HEK293T (cell line): ENCODE data around the gene SLC35B1.

ENCODE experiments used
- CTCF ChIA-PET: fragments of 350-600 bp; formaldehyde crosslinking; extraction: SDS; loops from one replicate; lab custom pipeline; 2021; ENCODE audit warnings: antibody characterized with exemption, inconsistent platforms; lab: Yijun Ruan, JAX
- POLR2A ChIA-PET: fragments of 350-600 bp; formaldehyde crosslinking; extraction: SDS; loops from one replicate; lab custom pipeline; 2020; ENCODE audit warnings: antibody characterized with exemption, inconsistent platforms; lab: Yijun Ruan, JAX
- DNase-seq: peaks from one replicate; pipeline ENCODE4 v3.0.0; 2012; ENCODE audit warnings: mixed read lengths; ENCODE audit errors: extremely low spot score
- ARNT ChIP-seq: fragments of 450-650 bp; IDR thresholded peaks from 2 replicates; pipeline ENCODE4 v1.6.1; 2017; ENCODE audit warnings: mild to moderate bottlenecking
- BHLHE40 ChIP-seq: fragments of 450-650 bp; IDR thresholded peaks from 2 replicates; pipeline ENCODE4 v1.6.1; 2016; ENCODE audit warnings: mild to moderate bottlenecking, moderate library complexity, borderline replicate concordance
- CTBP1 ChIP-seq: fragments of 450-650 bp; IDR thresholded peaks from 2 replicates; pipeline ENCODE4 v1.6.1; 2016; ENCODE audit warnings: borderline replicate concordance
- ELF4 ChIP-seq: fragments of 450-650 bp; IDR thresholded peaks from 2 replicates; pipeline ENCODE4 v1.6.1; 2017; ENCODE audit warnings: antibody characterized with exemption
- FOXA1 ChIP-seq: fragments of 450-650 bp; IDR thresholded peaks from 2 replicates; pipeline ENCODE4 v1.6.1; 2016; ENCODE audit warnings: mild to moderate bottlenecking
- FOXK2 ChIP-seq: fragments of 450-650 bp; IDR thresholded peaks from 2 replicates; pipeline ENCODE4 v1.6.1; 2016; ENCODE audit warnings: mild to moderate bottlenecking
- FOXM1 ChIP-seq: fragments of 450-650 bp; IDR thresholded peaks from 2 replicates; pipeline ENCODE4 v1.6.1; 2017; ENCODE audit warnings: mild to moderate bottlenecking, borderline replicate concordance
- HDGF ChIP-seq: fragments of 450-650 bp; IDR thresholded peaks from 2 replicates; pipeline ENCODE4 v1.6.1; 2017; ENCODE audit warnings: antibody characterized with exemption, borderline replicate concordance
- L3MBTL2 ChIP-seq: fragments of 450-650 bp; conservative IDR thresholded peaks from 2 replicates; pipeline ENCODE4 v1.6.1; 2016; ENCODE audit warnings: mild to moderate bottlenecking
- LEF1 ChIP-seq: fragments of 450-650 bp; IDR thresholded peaks from 2 replicates; pipeline ENCODE4 v1.6.1; 2017; ENCODE audit warnings: mild to moderate bottlenecking, borderline replicate concordance
- NFRKB ChIP-seq: fragments of 450-650 bp; IDR thresholded peaks from 2 replicates; pipeline ENCODE4 v1.6.1; 2016; ENCODE audit warnings: mild to moderate bottlenecking, moderate library complexity
- PKNOX1 ChIP-seq: fragments of 450-650 bp; IDR thresholded peaks from 2 replicates; pipeline ENCODE4 v1.6.1; 2016
- SP1 ChIP-seq: fragments of 450-650 bp; IDR thresholded peaks from 2 replicates; pipeline ENCODE4 v1.6.1; 2017
- SUZ12 ChIP-seq: fragments of 450-650 bp; IDR thresholded peaks from 2 replicates; pipeline ENCODE4 v1.6.1; 2016; ENCODE audit warnings: mild to moderate bottlenecking
- TARDBP ChIP-seq: fragments of 450-650 bp; IDR thresholded peaks from 2 replicates; pipeline ENCODE4 v1.6.1; 2016
- ZNF384 ChIP-seq: fragments of 450-650 bp; IDR thresholded peaks from 2 replicates; pipeline ENCODE4 v1.6.1; 2016

SLC35B1 gene

DNA sequence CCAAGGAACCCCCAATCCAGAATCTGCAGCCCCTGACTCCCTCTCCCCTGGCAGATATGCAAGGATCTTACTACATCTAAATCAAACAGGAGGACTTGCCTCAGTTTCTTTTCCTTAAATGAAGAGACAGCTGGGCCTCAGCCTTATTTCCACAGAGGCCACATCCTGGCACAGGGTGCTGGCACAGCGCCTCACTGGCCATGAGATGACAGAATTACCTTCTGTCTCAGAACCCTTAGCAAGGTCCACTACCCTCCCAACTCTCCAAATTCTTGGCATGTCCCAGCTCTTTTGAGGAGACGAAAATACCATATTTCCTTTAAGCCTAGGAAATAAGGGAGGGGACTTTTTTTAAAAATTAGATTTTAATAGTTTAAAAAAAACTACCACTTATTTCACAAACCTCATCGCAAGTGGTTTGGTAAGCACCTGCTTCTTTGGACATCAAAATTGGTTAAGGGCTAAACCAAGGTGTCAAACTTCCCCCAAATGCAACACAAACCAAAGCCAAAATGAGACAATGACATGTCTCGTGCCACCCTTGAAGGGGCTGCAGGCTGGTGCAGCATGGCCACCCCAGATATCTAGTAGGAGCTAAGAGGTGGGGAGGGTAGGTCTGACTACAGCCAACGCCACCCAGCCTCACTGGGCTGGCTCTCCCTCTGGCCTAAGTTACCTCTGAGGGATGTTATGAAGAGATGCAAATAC is 30.8 kb upstream of the SLC35B1 start:
- no peak for DNase-seq
- POLR2A ChIA-PET: interaction anchor here (1.6 kb wide), 1 partner anchor 26 kb away, joined by 6 read pairs; the partner anchor contains the start of gene FAM117A
- TF ChIP-seq BHLHE40 (no peak), FOXA1 (no peak), LEF1 (no peak), FOXK2 (no peak), FOXM1 (no peak), SUZ12 (no peak)
- CTCF ChIA-PET: interaction anchor here (0.6 kb wide), 1 partner anchor 163 kb away, joined by 3 read pairs; the partner anchor contains the start of gene NXPH3

DNA sequence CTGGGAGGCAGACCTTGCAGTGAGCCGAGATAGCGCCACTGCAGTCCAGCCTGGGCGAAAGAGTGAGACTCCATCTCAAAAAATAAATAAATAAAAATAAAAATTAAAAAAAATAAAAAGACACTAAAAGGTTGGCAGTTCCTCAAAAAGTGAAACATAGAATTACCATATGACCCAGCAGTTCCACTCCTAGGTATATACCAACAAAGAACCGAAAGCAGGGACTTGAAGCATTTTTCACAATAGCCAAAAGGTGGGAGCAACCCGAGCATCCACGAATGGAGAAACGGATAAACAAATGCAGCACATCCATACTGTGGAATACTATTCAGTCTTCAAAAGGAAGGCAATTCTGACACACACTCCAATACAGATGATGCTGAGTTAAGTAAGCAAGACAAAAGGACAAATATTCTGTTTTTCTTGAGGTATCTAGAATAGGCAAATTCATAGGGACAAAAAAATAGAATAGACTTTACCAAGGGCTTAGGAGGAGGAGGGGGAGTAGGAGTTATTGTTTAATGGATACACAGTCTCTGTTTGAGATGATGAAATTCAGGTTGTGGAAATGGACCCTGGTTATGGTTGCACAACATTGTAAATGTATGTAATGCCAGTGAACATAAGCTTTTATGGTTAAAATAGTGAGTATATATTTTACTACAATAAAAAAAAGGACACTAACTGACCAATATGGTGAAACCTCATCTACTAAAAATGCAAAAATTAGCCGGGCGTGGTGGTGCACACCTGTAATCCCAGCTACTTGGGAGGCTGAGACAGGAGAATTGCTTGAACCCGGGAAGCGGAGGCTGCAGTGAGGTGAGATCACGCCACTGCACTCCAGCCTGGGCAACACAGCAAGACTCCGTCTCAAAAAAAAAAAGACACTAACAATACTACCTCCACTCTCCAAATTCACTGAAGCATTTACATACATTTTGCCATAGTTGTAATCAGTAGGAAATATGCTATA is 27.0 kb upstream of the SLC35B1 start:
- CTCF ChIA-PET: no interaction called here
- POLR2A ChIA-PET: no interaction called here
- no peak for DNase-seq
- no peak for TF ChIP-seq ARNT
- no peak for TF ChIP-seq L3MBTL2
- TF ChIP-seq TARDBP: no peak
- TF ChIP-seq FOXA1: no peak
- TF ChIP-seq FOXM1: no peak
- no peak for TF ChIP-seq HDGF
- no peak for TF ChIP-seq PKNOX1
- TF ChIP-seq ELF4: no peak
- TF ChIP-seq BHLHE40: no peak
- TF ChIP-seq SP1: no peak
- no peak for TF ChIP-seq CTBP1

GRCh38 chr17:49731435-49731831 is 23.7 kb upstream of the SLC35B1 start:
- ChIA-PET CTCF (interaction anchor here (0.6 kb wide), 1 partner anchor 57 kb away, joined by 3 read pairs; no protein-coding TSS in a partner anchor), POLR2A (no interaction called here)
- DNase-seq: no peak
- TF ChIP-seq HDGF: no peak
- no peak for TF ChIP-seq FOXM1
- no peak for TF ChIP-seq TARDBP
- TF ChIP-seq L3MBTL2: no peak
- no peak for TF ChIP-seq SP1
- TF ChIP-seq LEF1: no peak
- TF ChIP-seq FOXA1: no peak
- TF ChIP-seq ELF4: no peak
- TF ChIP-seq ZNF384: no peak
- no peak for TF ChIP-seq NFRKB
- TF ChIP-seq BHLHE40: no peak
- TF ChIP-seq SUZ12: no peak
- no peak for TF ChIP-seq PKNOX1
- TF ChIP-seq CTBP1: no peak
- TF ChIP-seq FOXK2: no peak
- no peak for TF ChIP-seq ARNT

DNA sequence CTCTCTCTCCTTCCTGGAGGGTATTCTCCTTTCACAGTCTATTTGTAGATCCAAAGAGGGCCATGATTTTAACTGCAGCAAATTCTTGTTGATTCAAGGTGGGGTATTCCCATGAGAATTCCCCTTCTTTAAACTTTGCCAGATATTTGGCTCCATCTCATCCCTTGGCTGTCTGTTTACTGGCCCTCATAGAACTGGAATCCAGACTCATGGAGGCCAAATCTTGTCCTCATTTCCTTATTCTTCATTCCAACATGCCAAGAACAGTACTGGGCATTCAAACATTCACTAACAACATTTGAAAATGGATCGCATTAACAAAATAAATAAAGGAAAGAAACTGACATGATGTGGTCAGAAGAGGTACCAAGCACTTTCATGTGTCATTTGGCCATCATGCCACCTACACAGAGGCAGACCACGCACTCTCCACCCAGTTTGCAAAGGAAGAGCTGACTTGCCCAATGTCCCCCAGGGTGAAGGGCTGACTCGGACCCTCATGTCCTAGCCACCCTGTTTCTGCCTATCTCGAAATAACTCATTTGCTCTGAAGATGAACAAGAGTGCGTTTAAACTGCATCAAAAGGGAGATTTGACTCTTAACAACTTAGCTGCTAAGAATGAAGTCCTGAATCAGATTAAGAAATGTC is 23.1 kb upstream of the SLC35B1 start:
- TF ChIP-seq TARDBP (no peak), FOXM1 (no peak), NFRKB (no peak), ZNF384 (no peak), SUZ12 (no peak), LEF1 (no peak), ARNT (no peak), FOXK2 (no peak), PKNOX1 (no peak), L3MBTL2 (no peak), FOXA1 (no peak), CTBP1 (no peak), HDGF (no peak), SP1 (no peak)
- no peak for DNase-seq
- ChIA-PET POLR2A (no interaction called here), CTCF (no interaction called here)

DNA sequence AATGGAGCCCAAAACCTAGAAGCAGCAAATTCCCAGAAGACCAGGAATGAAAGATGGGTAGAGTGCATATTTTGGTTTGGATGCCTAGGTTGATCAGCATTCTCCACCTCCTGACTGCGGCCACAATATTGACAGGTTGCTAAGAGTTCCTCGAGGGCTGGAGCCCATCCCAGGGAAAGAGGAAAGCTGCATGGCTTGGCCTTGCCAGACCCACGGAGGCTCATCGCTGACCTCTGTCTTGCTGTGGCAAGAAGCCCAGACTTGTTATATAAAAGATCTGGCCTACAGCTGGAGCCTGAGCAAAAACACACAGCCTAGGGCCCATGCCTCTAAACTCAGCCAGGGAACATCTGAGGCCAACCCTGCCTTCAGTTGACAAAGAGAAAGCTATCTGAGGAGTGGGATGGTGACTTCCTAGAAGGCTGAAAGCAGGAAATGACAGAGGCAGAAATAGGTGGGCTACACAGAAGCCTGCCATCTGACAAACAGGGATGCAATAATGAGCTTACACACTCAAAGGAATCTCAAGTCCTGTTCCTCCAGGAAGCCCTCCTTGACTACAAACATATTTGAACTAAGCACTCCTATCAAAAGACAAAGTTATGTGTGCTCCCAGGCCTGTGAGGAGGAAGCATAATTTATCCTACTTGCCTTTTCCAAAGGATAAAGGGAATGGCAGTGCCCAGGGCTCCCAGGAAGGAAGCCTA is 22.5 kb upstream of the SLC35B1 start:
- ChIA-PET POLR2A (interaction anchor here (0.9 kb wide), 1 partner anchor 58 kb away, joined by 3 read pairs; the partner anchor contains the start of gene KAT7), CTCF (no interaction called here)
- DNase-seq: no peak
- no peak for TF ChIP-seq TARDBP
- TF ChIP-seq ARNT: no peak
- no peak for TF ChIP-seq SP1
- TF ChIP-seq L3MBTL2: no peak
- no peak for TF ChIP-seq PKNOX1
- no peak for TF ChIP-seq HDGF
- TF ChIP-seq NFRKB: no peak
- no peak for TF ChIP-seq CTBP1
- no peak for TF ChIP-seq ZNF384
- no peak for TF ChIP-seq FOXA1
- no peak for TF ChIP-seq FOXM1
- no peak for TF ChIP-seq LEF1
- no peak for TF ChIP-seq BHLHE40
- no peak for TF ChIP-seq FOXK2
- no peak for TF ChIP-seq ELF4
- no peak for TF ChIP-seq SUZ12
